GM23248 (cell line): ENCODE results near the gene B3GNT4.

Experiments
- EZH2 ChIP-seq: fragments of 200-600 bp; sonication (generic); IDR thresholded peaks from 2 replicates; pipeline ENCODE4 v1.6.1; 2018; ENCODE audit warnings: antibody characterized with exemption, mild to moderate bottlenecking; ENCODE audit not compliant: insufficient read depth, poor library complexity, severe bottlenecking
- EZH2phosphoT487 ChIP-seq: fragments of 200-600 bp; sonication (generic); IDR thresholded peaks from 2 replicates; pipeline ENCODE4 v1.6.1; 2018; ENCODE audit warnings: antibody characterized with exemption, moderate library complexity, mild to moderate bottlenecking, low read depth; ENCODE audit not compliant: insufficient read depth

DNA sequence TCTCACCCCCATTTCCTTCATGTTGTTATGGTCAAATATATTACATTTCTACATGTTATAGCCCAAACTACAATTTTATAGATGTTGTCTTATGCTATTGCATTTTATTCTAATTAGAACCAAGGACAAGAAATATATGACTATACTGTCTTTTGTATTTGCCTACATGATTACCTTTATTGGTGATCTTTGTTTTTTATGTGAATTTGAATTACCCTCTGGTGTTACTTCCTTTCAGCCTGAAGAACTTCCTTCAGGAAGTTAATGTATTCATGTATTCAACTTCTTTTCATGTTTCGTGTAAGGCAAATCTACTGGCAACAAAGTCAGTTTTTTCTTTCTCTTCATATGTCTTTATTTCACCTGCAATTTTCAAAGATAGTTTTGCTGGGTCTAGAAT, 8.7 kb upstream of the B3GNT4 start:
- TF ChIP-seq EZH2 (no peak), EZH2phosphoT487 (no peak)
